Panc1 (cell line): ENCODE data around the gene TRMT5. TPM values are rescaled to one million over a fixed set of nuclear protein-coding genes. Genes with fewer than 3 reads are reported as not detected.

ENCODE experiments used
- ATAC-seq: fragments of 200-7000 bp; cut with Tn5 transposase; 2 replicates; pipeline ENCODE4 v1.9.1; 2020; ENCODE audit warnings: mild to moderate bottlenecking, moderate library complexity
- Bru-seq: library from RNA; stranded (reverse); fragments of 400-500 nt; gene quantifications from one replicate; lab custom pipeline; 2021; lab: Mats Ljungman, UMichigan
- BruChase-seq, 2 experiments: library from RNA; stranded (reverse); fragments of 400-500 nt; gene quantifications; one replicate each; lab custom pipeline; 2021; lab: Mats Ljungman, UMichigan
- BruUV-seq: library from RNA; stranded (reverse); fragments of 400-500 nt; replicated peaks from 2 replicates; lab custom pipeline; 2021; lab: Mats Ljungman, UMichigan
- CTCF ChIA-PET: fragments of 300-600 bp; sonication (Branson Sonifier 250); formaldehyde crosslinking; loops from one replicate; lab custom pipeline; 2022; ENCODE audit warnings: antibody characterized with exemption; lab: Charles Lee
- POLR2A ChIA-PET: fragments of 300-600 bp; sonication (Branson Sonifier 250); formaldehyde crosslinking; loops from one replicate; lab custom pipeline; 2022; ENCODE audit warnings: antibody characterized with exemption; lab: Charles Lee
- DNase-seq: peaks from one replicate; pipeline ENCODE4 v3.0.0-alpha.2; 2010; ENCODE audit warnings: low read depth, low spot score
- H3K27ac ChIP-seq: 2 replicates; pipeline ENCODE4 v1.5.1; 2011; ENCODE audit warnings: mild to moderate bottlenecking, low read length, inconsistent platforms
- H3K27me3 ChIP-seq: fragments of 200-500 bp; sonication (Bioruptor generic); 2 replicates; pipeline ENCODE4 v1.6.0; 2014; ENCODE audit warnings: low read length, inconsistent platforms; ENCODE audit not compliant: control insufficient read depth, insufficient read depth
- H3K36me3 ChIP-seq: fragments of 200-500 bp; sonication (Bioruptor generic); 2 replicates; pipeline ENCODE4 v1.5.1; 2014; ENCODE audit warnings: inconsistent platforms, mild to moderate bottlenecking, low read length, moderate library complexity; ENCODE audit not compliant: control insufficient read depth, insufficient read depth
- H3K4me1 ChIP-seq: 2 replicates; pipeline ENCODE4 v1.5.1; 2011; ENCODE audit warnings: inconsistent platforms, mild to moderate bottlenecking, low read length, moderate library complexity; ENCODE audit not compliant: control insufficient read depth, insufficient read depth
- H3K4me3 ChIP-seq, 2 experiments: 2 replicates each; pipeline ENCODE4 v1.5.1; 2011 to 2012; ENCODE audit warnings: low read depth in 2 of 2, low read length in 2 of 2, mild to moderate bottlenecking in 2 of 2, inconsistent platforms in 1 of 2, moderate library complexity in 1 of 2
- H3K9me3 ChIP-seq: fragments of 200-500 bp; sonication (Bioruptor generic); 2 replicates; pipeline ENCODE4 v1.5.1; 2014; ENCODE audit warnings: low read depth, mild to moderate bottlenecking, inconsistent platforms, low read length, moderate library complexity; ENCODE audit not compliant: control insufficient read depth, insufficient read depth
- POLR2AphosphoS5 ChIP-seq: IDR thresholded peaks from 2 replicates; pipeline ENCODE4 v1.6.1; 2012; ENCODE audit warnings: mild to moderate bottlenecking, low read depth, low read length, moderate library complexity
- SIN3A ChIP-seq: IDR thresholded peaks from 2 replicates; pipeline ENCODE4 v1.6.1; 2012; ENCODE audit warnings: low read depth, mild to moderate bottlenecking, low read length, moderate library complexity, borderline replicate concordance; ENCODE audit not compliant: insufficient read depth
- TCF7L2 ChIP-seq: IDR thresholded peaks from 2 replicates; pipeline ENCODE4 v1.6.1; 2011; ENCODE audit warnings: mild to moderate bottlenecking, low read depth, low read length, inconsistent platforms
- in situ Hi-C: cut with HindIII; loops from 2 replicates; pipeline ENCODE4 v1.10.0; 2016; ENCODE audit warnings: low sequenced_read_pairs, low pct_unique_long_range_greater_than_20kb
- intact Hi-C: fragments of 100-400 bp; cut with micrococcal nuclease; formaldehyde crosslinking; loops from one replicate; pipeline ENCODE4 v1.10.0; 2022; ENCODE audit not compliant: unreplicated experiment
- long read RNA-seq: library from polyadenylated mRNA; unstranded; transcript quantifications from one replicate; pipeline ENCODE4 v2.0.0, GENCODE V29; 2021; ENCODE audit not compliant: unreplicated experiment
- polyA plus RNA-seq: library from polyadenylated mRNA; unstranded; fragments of >200 nt; gene quantifications from one replicate; pipeline ENCODE4 v1.2.1, GENCODE V29; 2012; ENCODE audit warnings: missing spikeins; ENCODE audit not compliant: insufficient read length
- total RNA-seq: library from RNA; stranded (reverse); gene quantifications from one replicate; pipeline ENCODE4 v1.2.1, GENCODE V29; 2021; ENCODE audit not compliant: unreplicated experiment
- TF ChIP-seq, protein P1 (sequence below), 2 experiments: IDR thresholded peaks; 2 replicates each; pipeline ENCODE4 v1.6.1; 2011 to 2012; ENCODE audit warnings: low read depth in 2 of 2, control low read depth in 1 of 2, low read length in 1 of 2, mild to moderate bottlenecking in 1 of 2, moderate library complexity in 1 of 2; ENCODE audit not compliant: insufficient read depth in 1 of 2
- TF ChIP-seq, protein P2 (sequence below): fragments of 450-650 bp; IDR thresholded peaks from 2 replicates; pipeline ENCODE4 v1.5.1; 2017; ENCODE audit warnings: mild to moderate bottlenecking

TRMT5 gene, protein sequence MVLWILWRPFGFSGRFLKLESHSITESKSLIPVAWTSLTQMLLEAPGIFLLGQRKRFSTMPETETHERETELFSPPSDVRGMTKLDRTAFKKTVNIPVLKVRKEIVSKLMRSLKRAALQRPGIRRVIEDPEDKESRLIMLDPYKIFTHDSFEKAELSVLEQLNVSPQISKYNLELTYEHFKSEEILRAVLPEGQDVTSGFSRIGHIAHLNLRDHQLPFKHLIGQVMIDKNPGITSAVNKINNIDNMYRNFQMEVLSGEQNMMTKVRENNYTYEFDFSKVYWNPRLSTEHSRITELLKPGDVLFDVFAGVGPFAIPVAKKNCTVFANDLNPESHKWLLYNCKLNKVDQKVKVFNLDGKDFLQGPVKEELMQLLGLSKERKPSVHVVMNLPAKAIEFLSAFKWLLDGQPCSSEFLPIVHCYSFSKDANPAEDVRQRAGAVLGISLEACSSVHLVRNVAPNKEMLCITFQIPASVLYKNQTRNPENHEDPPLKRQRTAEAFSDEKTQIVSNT
- total RNA-seq: 14.9 TPM
- 8.6 TPM for polyA plus RNA-seq
- Bru-seq, nascent RNA: percentile 75 among the genes with signal in this experiment
- percentile 89 among the genes with signal in this experiment for BruChase-seq, experiment 1, labeled RNA remaining after a 2-hour chase
- percentile 71 among the genes with signal in this experiment for BruChase-seq, experiment 2, labeled RNA remaining after a 6-hour chase
- long read RNA-seq, full-length matches to known transcripts: 19 of 23 reads
- long read RNA-seq, partial matches to known transcripts: 3 of 23 reads
- long read RNA-seq, other reads (novel, unspliced or antisense): 1 of 23 reads

DNA sequence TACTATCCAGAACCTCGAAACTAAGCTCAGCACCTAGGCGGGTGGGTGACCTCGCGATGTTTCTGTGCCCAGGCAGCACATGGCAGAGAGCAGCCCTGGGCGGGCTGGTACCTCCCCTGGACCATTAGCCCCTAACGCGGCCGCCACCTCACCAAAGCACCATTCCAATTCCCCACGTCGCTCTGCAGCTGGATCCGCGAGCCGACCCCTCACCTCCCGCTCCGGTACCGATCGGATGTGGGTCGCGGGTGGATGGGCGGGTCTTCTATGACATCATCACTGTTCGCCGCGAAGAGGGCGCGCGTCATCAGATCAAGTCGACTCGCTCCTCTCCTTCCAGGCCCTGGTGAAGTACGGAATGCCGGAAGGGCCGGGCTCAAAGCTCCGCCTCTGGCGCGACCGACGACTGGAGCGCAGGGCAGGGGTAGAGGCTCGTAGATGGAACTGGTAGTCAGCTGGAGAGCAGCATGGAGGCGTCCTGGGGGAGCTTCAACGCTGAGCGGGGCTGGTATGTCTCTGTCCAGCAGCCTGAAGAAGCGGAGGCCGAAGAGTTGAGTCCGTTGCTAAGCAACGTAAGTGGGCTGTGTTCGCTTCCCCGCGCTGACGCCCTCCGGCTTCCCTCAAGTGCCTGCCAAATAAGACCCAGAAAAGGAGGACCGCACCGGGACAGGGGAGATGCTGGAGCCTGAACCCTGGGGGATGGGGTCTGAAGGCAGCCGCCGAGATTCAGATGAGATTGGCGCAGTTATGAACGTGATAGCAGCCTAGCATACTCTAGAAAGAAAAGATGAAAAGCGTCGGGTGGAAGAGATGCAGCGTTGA lies at the start of gene TRMT5, which contains the start of gene SLC38A6:
TRMT5 (minus strand) TSS at position 269 of the 822 bp plus-strand sequence; CDS start at position 163, 106 bp downstream.
SLC38A6 (plus strand) TSS at position 435 of the 822 bp plus-strand sequence; CDS start at position 468, 33 bp downstream.
- no peaks in the 10 kb centered on the region for H3K27me3 ChIP-seq
- ATAC-seq (peak; percentile 99), DNase-seq (peak; percentile 77)
- TF ChIP-seq, protein P1, sequence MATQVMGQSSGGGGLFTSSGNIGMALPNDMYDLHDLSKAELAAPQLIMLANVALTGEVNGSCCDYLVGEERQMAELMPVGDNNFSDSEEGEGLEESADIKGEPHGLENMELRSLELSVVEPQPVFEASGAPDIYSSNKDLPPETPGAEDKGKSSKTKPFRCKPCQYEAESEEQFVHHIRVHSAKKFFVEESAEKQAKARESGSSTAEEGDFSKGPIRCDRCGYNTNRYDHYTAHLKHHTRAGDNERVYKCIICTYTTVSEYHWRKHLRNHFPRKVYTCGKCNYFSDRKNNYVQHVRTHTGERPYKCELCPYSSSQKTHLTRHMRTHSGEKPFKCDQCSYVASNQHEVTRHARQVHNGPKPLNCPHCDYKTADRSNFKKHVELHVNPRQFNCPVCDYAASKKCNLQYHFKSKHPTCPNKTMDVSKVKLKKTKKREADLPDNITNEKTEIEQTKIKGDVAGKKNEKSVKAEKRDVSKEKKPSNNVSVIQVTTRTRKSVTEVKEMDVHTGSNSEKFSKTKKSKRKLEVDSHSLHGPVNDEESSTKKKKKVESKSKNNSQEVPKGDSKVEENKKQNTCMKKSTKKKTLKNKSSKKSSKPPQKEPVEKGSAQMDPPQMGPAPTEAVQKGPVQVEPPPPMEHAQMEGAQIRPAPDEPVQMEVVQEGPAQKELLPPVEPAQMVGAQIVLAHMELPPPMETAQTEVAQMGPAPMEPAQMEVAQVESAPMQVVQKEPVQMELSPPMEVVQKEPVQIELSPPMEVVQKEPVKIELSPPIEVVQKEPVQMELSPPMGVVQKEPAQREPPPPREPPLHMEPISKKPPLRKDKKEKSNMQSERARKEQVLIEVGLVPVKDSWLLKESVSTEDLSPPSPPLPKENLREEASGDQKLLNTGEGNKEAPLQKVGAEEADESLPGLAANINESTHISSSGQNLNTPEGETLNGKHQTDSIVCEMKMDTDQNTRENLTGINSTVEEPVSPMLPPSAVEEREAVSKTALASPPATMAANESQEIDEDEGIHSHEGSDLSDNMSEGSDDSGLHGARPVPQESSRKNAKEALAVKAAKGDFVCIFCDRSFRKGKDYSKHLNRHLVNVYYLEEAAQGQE (IDR thresholded peaks at IDR 0.05; ENCODE audit: insufficient read depth in 1 of 2, low read depth in 2 of 2, low read length in 1 of 2): no peak; a peak in 1 of 4 replicates
- TF ChIP-seq SIN3A (peak; percentile 50; the same call in 1 of the 2 replicates), POLR2AphosphoS5 (peak; percentile 80), TCF7L2 (no peak)
- TF ChIP-seq, protein P2, sequence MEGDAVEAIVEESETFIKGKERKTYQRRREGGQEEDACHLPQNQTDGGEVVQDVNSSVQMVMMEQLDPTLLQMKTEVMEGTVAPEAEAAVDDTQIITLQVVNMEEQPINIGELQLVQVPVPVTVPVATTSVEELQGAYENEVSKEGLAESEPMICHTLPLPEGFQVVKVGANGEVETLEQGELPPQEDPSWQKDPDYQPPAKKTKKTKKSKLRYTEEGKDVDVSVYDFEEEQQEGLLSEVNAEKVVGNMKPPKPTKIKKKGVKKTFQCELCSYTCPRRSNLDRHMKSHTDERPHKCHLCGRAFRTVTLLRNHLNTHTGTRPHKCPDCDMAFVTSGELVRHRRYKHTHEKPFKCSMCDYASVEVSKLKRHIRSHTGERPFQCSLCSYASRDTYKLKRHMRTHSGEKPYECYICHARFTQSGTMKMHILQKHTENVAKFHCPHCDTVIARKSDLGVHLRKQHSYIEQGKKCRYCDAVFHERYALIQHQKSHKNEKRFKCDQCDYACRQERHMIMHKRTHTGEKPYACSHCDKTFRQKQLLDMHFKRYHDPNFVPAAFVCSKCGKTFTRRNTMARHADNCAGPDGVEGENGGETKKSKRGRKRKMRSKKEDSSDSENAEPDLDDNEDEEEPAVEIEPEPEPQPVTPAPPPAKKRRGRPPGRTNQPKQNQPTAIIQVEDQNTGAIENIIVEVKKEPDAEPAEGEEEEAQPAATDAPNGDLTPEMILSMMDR: no peak
- POLR2A ChIA-PET: no interaction called here
- peak within 1 kb of the TSS; percentile 92 to 95 for H3K4me3 ChIP-seq
- peak within 1 kb of the TSS; percentile 73 for H3K27ac ChIP-seq
- intact Hi-C loops: loop anchor here (1.0 to 5.0 kb wide), 2 partner anchors 257 to 334 kb away; partner anchors contain the start of genes SIX1 and SIX4
- no peaks in the 10 kb centered on the region for H3K9me3 ChIP-seq
- CTCF ChIA-PET: no interaction called here
- H3K36me3 ChIP-seq: peaks cover 18% of the 10 kb centered on the region
- BruUV-seq: no TSS peak
- H3K4me1 ChIP-seq: peaks cover 9% of the 10 kb centered on the region
- in situ Hi-C loops: no loop called here

DNA sequence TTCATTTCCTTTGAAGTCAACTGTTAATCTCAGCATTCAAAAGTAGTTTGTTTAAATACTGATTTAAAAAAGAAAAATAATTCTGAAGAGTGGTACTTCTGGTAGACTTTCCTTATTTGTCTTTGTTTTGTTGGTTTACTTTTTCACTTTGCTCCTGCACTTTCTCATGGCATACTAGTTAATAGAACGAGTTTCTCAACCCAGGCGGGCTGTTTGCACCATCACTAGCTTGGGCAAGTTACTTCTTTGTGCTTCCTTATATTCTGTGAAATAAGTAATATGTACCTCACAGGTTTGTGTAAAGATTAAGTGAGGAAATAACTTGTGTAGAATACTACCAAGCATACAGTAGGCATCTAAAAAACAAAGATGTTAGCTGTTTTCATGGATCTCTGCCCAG lies 45.6 kb upstream of the TRMT5 start:
- ATAC-seq (no peak), DNase-seq (no peak)
- intact Hi-C loops: loop anchor here (10.0 kb wide), 3 partner anchors 228 to 372 kb away; partner anchors contain the start of gene SIX4
- no peaks in the 10 kb centered on the region for H3K36me3 ChIP-seq
- H3K4me1 ChIP-seq: no peaks in the 10 kb centered on the region
- H3K27me3 ChIP-seq: no peaks in the 10 kb centered on the region
- H3K4me3 ChIP-seq: no peak overlapping the region
- BruUV-seq: no TSS peak
- POLR2A ChIA-PET: no interaction called here
- TF ChIP-seq SIN3A (no peak), TCF7L2 (no peak), POLR2AphosphoS5 (no peak)
- TF ChIP-seq, protein P1 (IDR thresholded peaks at IDR 0.05; ENCODE audit: insufficient read depth in 1 of 2, low read depth in 2 of 2, low read length in 1 of 2): no peak
- TF ChIP-seq, protein P2: no peak
- no peaks in the 10 kb centered on the region for H3K9me3 ChIP-seq
- CTCF ChIA-PET: interaction anchor here (0.6 kb wide), 1 partner anchor 419 kb away, joined by 4 read pairs; no protein-coding TSS in a partner anchor
- in situ Hi-C loops: no loop called here
- H3K27ac ChIP-seq: no peak overlapping the region
